GM20000 (cell line): ENCODE data around the gene CLDND2.

Source experiments
- DNase-seq: peaks from one replicate; pipeline ENCODE4 v3.0.0; 2012; ENCODE audit warnings: low spot score
- CTCF ChIP-seq: IDR thresholded peaks from 2 replicates; pipeline ENCODE4 v1.5.1; 2012; ENCODE audit warnings: mild to moderate bottlenecking, control low read depth; ENCODE audit errors: extremely low read depth, missing control alignments

Gene CLDND2

DNA sequence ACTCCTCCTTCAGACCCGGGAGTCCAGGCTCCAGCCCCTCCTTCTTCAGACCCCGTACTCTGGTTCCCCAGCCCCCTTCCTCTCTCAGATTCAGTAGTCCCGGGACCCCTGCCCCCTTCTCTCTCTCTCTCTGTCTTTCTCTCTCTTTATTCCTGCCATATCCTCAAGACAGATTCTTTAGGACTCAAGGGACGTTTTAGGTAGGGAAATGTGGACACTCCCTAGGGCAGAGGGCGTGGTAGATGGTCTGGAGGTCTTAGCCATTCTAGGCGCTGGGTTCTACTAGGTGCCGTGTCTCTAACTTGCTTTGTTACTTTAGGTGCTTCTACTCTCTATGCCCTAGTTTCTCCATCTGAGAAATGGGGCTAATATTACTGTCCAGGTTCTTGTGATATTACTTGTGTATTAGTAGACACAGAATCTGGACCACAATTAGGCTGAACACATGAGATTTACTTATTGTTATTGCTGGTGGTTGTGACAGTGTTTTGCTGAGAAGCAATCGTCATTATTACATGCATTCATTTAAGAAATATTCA is 22.3 kb upstream of the CLDND2 start:
- no peak for TF ChIP-seq CTCF
- no peak for DNase-seq

- TF ChIP-seq CTCF: no peak
- no peak for DNase-seq
These were observed 20.3 kb upstream of the CLDND2 start for GRCh38 chr19:51389143-51389542.

DNA sequence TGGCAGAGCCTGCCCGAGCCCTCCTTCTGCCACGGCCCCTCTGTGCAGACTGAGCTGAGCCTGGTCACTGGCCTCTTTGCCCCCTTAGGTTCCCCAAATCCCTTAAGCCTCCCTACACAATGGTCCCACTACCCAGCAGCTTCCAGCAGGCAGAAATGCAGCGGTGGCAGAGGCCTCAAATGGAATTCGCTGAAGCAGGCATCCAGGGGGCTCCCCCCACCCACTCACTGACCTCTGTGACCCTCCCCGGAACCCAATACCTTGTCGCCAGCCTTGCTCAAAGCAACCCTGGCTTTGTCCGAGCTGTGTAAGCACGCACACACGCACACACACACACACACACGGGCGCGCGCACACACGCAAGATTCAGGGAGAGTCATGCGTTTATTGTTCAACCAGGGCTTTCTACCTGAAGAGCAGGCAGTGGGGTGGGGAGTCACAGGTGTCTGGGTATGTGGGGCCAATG is 19.2 kb upstream of the CLDND2 start, which contains the start of gene LIM2:
TSS of gene LIM2 (minus strand) at position 51 of the 466 bp plus-strand sequence. CDS start 531 bp downstream, outside the sequence.
- TF ChIP-seq CTCF: no peak
- no peak for DNase-seq

GRCh38 chr19:51386882-51387520 is 18.2 kb upstream of the CLDND2 start:
- TF ChIP-seq CTCF: no peak
- no peak for DNase-seq

DNA sequence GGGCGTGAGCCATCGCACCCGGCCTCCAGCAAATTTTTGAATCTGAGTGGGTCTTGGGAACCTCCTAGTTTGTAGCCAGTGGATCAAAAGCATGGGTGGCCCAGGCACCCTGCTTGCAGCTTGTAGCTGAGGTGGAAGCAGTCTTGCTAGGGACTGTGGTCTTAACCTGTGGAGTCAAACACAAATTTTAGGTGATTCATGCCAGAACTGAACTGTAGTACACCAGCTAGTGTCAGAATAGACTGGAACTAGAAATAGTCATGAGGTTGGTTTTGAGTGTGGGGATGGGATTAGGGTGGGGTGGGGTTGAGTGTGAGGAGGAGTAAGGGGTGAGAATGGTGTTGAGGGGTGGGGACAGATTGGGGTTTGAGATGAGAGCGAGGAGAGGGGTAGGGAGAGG is 13.2 kb upstream of the CLDND2 start:
- TF ChIP-seq CTCF: no peak
- no peak for DNase-seq

GRCh38 chr19:51380379-51380778 is 11.6 kb upstream of the CLDND2 start:
- no peak for TF ChIP-seq CTCF
- DNase-seq: no peak

- DNase-seq: no peak
- no peak for TF ChIP-seq CTCF
These were observed 8.6 kb upstream of the CLDND2 start for GRCh38 chr19:51377422-51377821.
